NCI-H2171 (cell line): ENCODE results near the gene XPO6.

Source experiments
- DNase-seq: peaks from one replicate; lab custom pipeline; 2025; lab: John Stamatoyannopoulos, UW

Gene XPO6

GRCh38 chr16:28089992-28090365 is 121.8 kb downstream of the XPO6 start:
- no peak for DNase-seq

DNA sequence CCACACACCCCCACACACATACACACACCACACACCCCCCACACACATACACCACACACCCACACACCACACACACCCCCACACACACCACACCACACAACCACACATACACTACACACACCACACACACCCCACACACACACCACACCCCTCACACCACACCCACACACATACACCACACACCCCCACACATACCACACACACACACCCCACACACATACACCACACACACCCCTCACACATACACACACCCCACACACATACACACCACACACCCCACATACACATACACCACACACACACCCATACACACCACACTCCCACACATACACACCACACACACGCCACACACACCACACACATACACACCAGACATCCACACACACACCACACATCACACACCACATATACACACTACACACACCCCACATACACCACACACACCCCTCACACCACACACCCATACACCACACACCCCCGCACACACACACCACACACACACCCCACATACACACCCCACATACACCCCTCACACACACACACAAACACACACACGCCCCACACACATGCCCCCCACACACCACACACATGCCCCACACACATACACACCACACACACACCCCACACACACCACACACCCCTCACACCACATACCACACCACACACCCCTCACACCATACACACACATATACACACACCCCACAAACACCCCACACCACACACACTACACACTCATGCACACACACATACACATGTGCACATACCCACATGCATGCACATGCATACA is 122.4 kb downstream of the XPO6 start:
- DNase-seq, result no peak

DNA sequence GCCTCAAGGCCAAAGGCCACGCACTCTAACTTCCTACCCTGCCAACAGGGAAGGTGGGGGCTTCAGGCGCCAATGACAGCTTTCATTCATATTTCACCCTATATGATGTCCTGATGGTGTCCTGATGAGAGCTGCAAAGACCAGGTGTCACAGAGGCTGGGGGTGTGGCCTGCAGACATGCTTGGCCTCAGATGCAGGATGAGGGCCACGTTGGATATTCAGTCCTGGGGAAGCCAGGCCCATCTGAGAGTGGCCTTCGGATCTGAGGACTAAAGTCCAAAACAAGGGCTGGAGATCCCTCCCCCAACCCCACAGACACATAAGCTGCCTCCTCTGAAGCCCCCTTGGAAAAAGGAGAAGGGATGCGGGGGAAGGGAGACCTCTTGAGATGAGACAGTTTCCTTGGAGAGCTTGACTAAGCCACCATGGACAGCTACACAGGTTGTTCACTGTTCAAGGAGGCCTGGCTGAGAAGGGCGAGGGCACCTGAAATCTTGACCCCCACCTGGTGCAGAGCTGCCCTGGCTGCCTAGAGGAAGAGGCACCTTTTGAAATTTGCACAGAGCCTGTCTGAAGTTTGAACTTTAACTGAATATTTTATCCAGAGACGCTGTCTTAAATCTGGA is 124.0 kb downstream of the XPO6 start:
- no peak for DNase-seq

- DNase-seq, result no peak
Observed at GRCh38 chr16:28087140-28087660, 124.6 kb downstream of the XPO6 start.

DNA sequence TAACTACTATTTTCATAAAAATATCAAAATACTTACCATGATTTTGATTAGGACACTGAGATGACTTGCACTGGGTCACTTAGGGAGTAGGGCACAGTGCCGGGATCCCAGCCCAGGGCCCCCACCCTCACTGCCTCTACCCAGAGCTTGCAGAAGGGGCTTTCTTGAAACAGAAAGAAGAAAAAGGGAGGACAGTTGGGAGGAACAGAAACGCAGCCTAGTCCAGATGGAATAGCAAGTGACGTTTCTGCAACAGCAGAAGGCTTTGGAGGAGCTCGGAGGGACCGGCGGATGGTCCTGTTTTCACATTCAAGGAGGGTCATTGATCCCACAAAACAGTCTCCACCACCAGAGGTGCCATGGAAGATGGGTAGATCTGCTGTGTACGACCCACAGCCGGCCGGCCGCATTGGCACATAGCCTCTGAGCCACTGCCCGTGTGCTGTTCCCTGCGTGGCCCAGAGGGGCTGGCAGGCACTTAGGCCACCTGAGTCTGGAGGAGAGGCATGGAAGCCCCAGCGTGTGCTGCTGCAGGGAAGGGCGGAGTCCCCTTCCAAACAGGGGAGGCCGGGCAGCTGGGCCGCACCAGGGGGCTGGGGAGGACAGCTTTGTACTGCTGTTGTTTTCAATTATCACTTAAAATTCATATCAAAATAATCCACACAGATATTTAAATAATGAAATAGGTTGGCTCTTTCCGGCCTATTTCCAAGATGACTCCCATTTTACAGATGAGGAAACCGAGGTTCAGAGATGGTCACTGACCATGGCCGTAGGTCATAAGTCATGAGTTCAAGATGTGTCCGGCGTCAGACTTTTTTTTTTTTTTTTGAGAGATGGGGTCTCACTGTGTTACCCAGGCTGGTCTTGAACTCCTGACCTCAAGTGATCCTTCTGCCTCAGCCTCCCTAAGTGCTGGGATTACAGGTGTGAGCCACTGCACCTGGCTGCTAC is 125.3 kb downstream of the XPO6 start:
- no peak for DNase-seq

- DNase-seq, result no peak
Observed at GRCh38 chr16:28085389-28086171, 126.2 kb downstream of the XPO6 start.

- no peak for DNase-seq
Observed at GRCh38 chr16:28084209-28084608, 127.6 kb downstream of the XPO6 start.

GRCh38 chr16:28082624-28083023 is 129.1 kb downstream of the XPO6 start:
- DNase-seq, result no peak

DNA sequence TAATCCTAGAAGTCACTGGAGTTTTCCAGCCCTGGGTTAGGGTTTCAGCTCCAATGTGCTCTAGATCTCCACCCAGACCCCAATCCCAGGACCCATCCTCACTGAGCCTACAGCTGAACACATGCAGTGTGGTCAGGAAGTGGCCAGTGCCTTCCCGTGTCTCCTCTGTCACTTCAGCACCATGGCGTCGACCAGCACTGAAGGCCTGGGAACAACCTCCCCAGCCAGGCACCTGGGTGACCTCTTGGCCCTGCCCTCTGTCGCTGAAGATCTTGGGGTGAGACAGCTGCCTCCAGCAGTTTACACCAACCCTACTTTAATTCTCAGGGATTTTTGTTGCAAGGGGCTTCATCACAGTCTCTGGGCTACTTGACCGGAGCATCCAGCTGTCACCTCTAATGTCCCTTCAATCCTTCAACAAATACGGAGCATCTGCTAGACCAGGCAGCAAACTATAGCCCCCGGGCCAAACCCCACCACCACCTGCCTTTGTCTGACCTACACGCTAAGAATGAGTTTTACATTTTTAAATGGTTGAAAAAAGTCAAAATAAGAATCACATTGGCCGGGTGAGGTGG is 130.3 kb downstream of the XPO6 start:
- no peak for DNase-seq

GRCh38 chr16:28078261-28078660 is 133.5 kb downstream of the XPO6 start:
- DNase-seq, result no peak

DNA sequence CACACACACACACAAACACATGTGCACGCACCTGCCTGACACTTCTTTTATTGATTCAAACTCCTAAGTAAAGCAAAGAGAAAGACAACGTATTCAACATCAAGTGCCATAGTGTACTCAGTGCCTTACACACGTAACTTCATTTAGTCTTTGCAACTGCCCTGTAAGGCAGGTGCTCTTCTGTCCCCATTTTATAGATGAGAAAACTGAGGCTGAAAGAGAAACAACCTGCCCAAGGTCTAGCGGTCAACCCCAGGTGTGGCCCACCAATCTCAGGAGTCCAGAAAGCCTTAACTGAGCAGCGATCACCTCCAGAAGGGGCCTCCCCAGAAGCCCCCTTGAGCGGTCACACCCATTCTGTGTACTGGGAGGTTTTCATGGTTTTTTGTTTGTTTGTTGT is 137.9 kb downstream of the XPO6 start:
- no peak for DNase-seq

- no peak for DNase-seq
Observed at GRCh38 chr16:28072087-28072486, 139.7 kb downstream of the XPO6 start.

DNA sequence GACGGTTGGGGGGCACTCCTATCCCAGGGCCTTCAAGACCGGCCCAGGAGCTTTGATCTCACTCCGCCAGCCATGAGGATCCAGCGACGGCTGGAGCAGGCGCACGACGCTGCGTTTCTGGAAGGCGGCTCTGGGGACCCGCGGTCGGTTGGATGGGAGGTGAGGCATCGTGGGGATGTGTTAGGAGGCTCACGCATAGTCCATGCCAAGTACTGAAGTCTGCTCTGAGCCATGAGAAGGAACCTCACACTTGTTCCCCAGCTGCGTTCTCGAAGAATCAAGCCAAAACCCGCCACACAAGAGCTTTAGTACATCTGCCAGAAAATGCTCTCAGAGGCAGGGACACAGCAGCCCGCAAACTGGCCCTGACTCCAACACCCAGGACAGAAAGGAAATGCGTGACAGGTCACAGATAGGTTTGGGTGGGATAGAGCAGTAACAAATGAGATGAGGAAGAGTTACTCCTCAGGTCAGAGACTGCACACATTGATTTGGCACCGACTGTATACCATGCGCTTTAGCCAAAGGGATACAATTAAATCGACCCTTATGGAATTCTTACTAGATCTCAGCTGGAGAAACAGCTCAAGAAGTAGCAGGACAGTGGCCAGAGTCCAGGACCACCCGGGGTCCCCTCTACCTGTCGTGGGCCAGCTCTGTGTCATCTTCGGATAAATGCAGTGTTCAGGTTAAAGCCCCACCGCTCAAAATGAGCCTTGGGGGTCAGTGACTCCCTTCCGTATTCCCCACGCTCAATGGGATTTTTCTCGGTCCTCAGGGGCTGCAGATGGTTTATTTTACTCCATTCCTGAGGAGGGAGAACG is 141.6 kb downstream of the XPO6 start:
- DNase-seq, result no peak

DNA sequence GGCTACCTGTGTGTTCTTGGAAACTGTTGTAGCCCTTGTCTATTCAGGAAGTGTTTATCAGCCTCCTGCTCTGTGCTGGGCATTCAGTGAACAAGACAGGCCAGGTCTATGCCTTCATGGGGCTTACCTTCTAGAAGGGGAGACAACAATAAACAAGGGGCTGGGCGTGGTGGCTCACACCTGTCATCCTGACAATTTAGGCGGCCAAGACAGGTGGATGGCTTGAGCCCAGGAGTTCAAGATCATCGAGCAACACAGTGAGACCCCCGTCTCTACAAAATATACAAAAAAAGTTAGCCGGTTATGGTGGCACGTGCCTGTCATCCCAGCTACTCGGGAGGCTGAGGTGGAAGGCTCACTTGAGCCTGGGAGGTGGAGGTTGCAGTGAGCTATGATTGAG is 142.8 kb downstream of the XPO6 start:
- DNase-seq, result no peak

DNA sequence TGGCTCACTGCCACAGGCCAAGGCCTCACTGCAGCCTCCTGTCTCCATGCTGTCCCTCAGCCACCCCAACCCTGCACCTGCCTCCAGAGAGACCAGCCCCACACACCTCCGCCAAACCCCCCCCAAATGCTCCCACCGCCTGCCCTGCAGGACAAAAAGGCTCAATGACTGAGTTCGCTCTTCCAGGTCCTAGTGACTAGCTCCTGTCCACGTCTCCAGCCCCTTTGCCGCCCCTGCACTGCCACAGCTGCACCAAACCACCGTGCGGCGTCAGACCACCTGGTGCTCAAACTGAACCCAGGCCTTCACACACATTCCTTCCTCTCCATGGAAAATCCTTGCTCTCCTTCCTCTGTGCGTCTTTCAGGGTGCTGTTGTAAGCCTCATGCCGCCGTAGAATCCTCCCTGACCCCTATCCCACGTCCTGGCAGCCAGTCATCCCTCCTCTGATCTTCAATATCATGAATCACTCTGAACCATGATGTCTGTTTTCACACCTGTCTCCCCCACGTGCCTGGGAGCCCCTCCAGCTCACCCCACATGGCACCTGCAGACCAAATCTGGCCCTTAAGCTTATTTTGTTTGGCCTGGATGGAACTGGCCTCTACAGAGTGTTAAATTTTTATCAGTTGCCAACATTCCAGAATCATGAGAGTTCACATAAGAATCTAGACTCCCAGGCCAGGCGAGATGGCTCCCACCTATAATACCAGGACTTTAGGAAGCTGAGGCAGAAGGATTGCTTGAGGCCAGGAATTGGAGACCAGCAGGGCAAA is 144.0 kb downstream of the XPO6 start:
- no peak for DNase-seq

GRCh38 chr16:28064706-28065249 is 147.0 kb downstream of the XPO6 start:
- no peak for DNase-seq

DNA sequence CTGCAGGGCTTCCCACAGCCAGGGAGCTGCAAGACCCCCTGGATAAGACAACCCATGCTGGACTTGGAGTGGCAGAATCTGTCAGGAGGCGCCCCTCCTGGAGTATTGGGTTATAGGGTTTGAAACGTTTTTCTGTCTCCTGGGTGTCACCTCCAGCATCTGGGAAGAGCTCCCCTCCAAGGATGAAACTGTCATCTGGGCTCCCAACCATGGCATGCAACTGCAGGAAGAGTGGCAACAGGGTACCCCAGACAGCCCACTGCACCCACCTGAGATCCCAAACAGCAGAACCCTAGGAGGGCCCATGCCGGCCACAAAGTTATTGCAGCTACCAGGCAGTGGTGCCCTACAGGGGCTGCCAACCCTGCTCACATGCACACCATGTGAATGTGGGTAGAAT is 147.6 kb downstream of the XPO6 start:
- DNase-seq, result no peak

- peak; percentile 45 for DNase-seq
Observed at GRCh38 chr16:28063591-28064061, 148.1 kb downstream of the XPO6 start, which contains the start of gene GSG1L. Gene GSG1L, minus strand, starts transcription at chr16:28063714. Its CDS starts 290 bp downstream, at chr16:28063424.
